ENCODE data around the gene CHM.

- no peak for TF ChIP-seq CTCF (IDR thresholded peaks at IDR 0.05)
- TF ChIP-seq POLR2A (IDR thresholded peaks at IDR 0.05), result no peak
Measured at GRCh38 chrX:85955510-85955909, 91.8 kb downstream of the CHM start.

All from esophagus squamous epithelium (tissue), 4 donors.